ENCODE results near the gene SDF2L1. TPM values are rescaled to one million over a fixed set of nuclear protein-coding genes. Genes with fewer than 3 reads are reported as not detected.

The SDF2L1 gene
- total and polyA plus RNA-seq, 9 of the 15 experiments (the other 6 are each of a cell fraction or from before 2014, with no cell fraction given) = 15.1 to 989 (median 124) TPM

GRCh38 chr22:21629255-21630149 lies 12.6 kb upstream of the SDF2L1 start, which contains the start of gene YDJC (continued):
- TF ChIP-seq ZNF592 (IDR thresholded peaks at IDR 0.05) (no peak), ZBTB43 (CRISPR knock-in tag; IDR thresholded peaks at IDR 0.05) (no peak), JUN (IDR thresholded peaks at IDR 0.05; ENCODE audit: borderline replicate concordance, low read depth, low read length) (peak; percentile 98; the same call in 1 of the 2 replicates), JUN (CRISPR knock-in tag; IDR thresholded peaks at IDR 0.05; ENCODE audit: borderline replicate concordance) (no peak), SP2 (IDR thresholded peaks at IDR 0.05; ENCODE audit: extremely low read depth, low read depth, low read length, poor library complexity, severe bottlenecking) (no peak), PPARD (CRISPR knock-in tag; IDR thresholded peaks at IDR 0.05) (no peak), CCNT2 (IDR thresholded peaks at IDR 0.05; ENCODE audit: borderline replicate concordance, extremely low read depth, insufficient read length, low read depth, low read length) (no peak), MNT (conservative IDR thresholded peaks at IDR 0.05) (no peak), MAFG (tag; conservative IDR thresholded peaks at IDR 0.05) (no peak), MTA1 (IDR thresholded peaks at IDR 0.05; ENCODE audit: borderline replicate concordance) (no peak), ZNF41 (CRISPR knock-in tag; conservative IDR thresholded peaks at IDR 0.05) (no peak), NFE2L1 (tag; IDR thresholded peaks at IDR 0.05; ENCODE audit: borderline replicate concordance, low read depth) (no peak), EP300 (IDR thresholded peaks at IDR 0.05; ENCODE audit: low read length) (peak; percentile 90), E2F5 (CRISPR knock-in tag; IDR thresholded peaks at IDR 0.05) (no peak)
